CD4-positive, CD25-positive, alpha-beta regulatory T cell (primary cell): Measurements from ENCODE around the gene LAMB1. TPM values are rescaled to one million over a fixed set of nuclear protein-coding genes. Genes with fewer than 3 reads are reported as not detected.
A peak's percentile ranks its signal among the peaks of the same experiment; 100 is the strongest.

Source experiments
- ATAC-seq, 2 donors: fragments of 150-1000 bp; cut with Tn5 transposase; one replicate each; pipeline ENCODE4 v1.10.0; 2021; ENCODE audit warnings: low read depth in 2 of 2, moderate number of reproducible peaks in 2 of 2, moderate library complexity in 1 of 2
- DNase-seq, 3 donors: peaks; one replicate each; pipeline versions ENCODE4 v3.0.0 to v3.0.0-alpha.2; 2012 to 2022; ENCODE audit warnings: mixed read lengths in 1 of 3
- H3K27ac ChIP-seq: one replicate; pipeline ENCODE4 v1.7.0; 2013; ENCODE audit warnings: mild to moderate bottlenecking, low read length; ENCODE audit not compliant: insufficient read depth, poor library complexity, severe bottlenecking
- H3K27me3 ChIP-seq: one replicate; pipeline ENCODE4 v1.7.0; 2013; ENCODE audit warnings: low read length; ENCODE audit not compliant: control insufficient read depth, insufficient read depth
- H3K36me3 ChIP-seq: one replicate; pipeline ENCODE4 v1.7.0; 2013; ENCODE audit warnings: mild to moderate bottlenecking, low read length, moderate library complexity; ENCODE audit not compliant: control insufficient read depth, insufficient read depth
- H3K4me1 ChIP-seq: 2 replicates; pipeline ENCODE4 v1.7.0; 2013; ENCODE audit warnings: mild to moderate bottlenecking, low read length; ENCODE audit not compliant: insufficient read depth, control insufficient read depth, poor library complexity, severe bottlenecking
- H3K4me3 ChIP-seq: one replicate; pipeline ENCODE4 v1.7.0; 2013; ENCODE audit warnings: low read depth, mild to moderate bottlenecking, low read length, moderate library complexity
- H3K9me3 ChIP-seq, 2 experiments: 1 replicate in 1 of 2; 2 replicates in 1 of 2; pipeline ENCODE4 v1.7.0; 2013; ENCODE audit warnings: low read length in 2 of 2, mild to moderate bottlenecking in 1 of 2, moderate library complexity in 1 of 2; ENCODE audit not compliant: control insufficient read depth in 2 of 2
- H3K27ac Mint-ChIP-seq, 3 donors: one replicate each; pipeline ENCODE4 v1.8.0; 2020 to 2022; ENCODE audit warnings: mild to moderate bottlenecking in 3 of 3, mixed read lengths in 3 of 3, moderate library complexity in 2 of 3
- H3K27me3 Mint-ChIP-seq: one replicate; pipeline ENCODE4 v1.8.0; 2022; ENCODE audit warnings: mild to moderate bottlenecking, mixed read lengths
- H3K36me3 Mint-ChIP-seq: one replicate; pipeline ENCODE4 v1.8.0; 2020; ENCODE audit warnings: mixed read lengths
- H3K4me1 Mint-ChIP-seq, 4 donors: one replicate each; pipeline ENCODE4 v1.8.0; 2020 to 2022; ENCODE audit warnings: mixed read lengths in 4 of 4, mild to moderate bottlenecking in 1 of 4
- H3K4me3 Mint-ChIP-seq, 4 donors: one replicate each; pipeline ENCODE4 v1.8.0; 2020 to 2022; ENCODE audit warnings: mild to moderate bottlenecking in 4 of 4, mixed read lengths in 4 of 4, moderate library complexity in 3 of 4
- H3K9me3 Mint-ChIP-seq, 7 donors: one replicate each; pipeline ENCODE4 v1.8.0; 2020 to 2022; ENCODE audit warnings: mixed read lengths in 7 of 7, mild to moderate bottlenecking in 3 of 7, moderate library complexity in 2 of 7
- polyA plus RNA-seq, 4 donors: library from polyadenylated mRNA; unstranded; fragments of 300-500 nt; fragmentation: Illumina TruSeq; gene quantifications; one replicate each; pipeline ENCODE4 v1.2.3, GENCODE V29; 2021
- total RNA-seq: library from RNA; stranded (reverse); gene quantifications from one replicate; pipeline ENCODE4 v1.2.3, GENCODE V29; 2022

LAMB1 gene
- total and polyA plus RNA-seq, 5 donors from 2014 or later: 0.24 to 0.82 (median 0.62) TPM; not detected in 1

- H3K4me3 Mint-ChIP-seq: no peak overlapping the region
These were observed 64.3 kb downstream of the LAMB1 start for GRCh38 chr7:107938456-107939250.

GRCh38 chr7:107937531-107937930 is 65.4 kb downstream of the LAMB1 start:
- Histone ChIP-seq H3K36me3 (peaks cover 6% of the 10 kb centered on the region), H3K27ac (no peak overlapping the region), H3K4me1 (no peaks in the 10 kb centered on the region), H3K9me3 (no peaks in the 10 kb centered on the region), H3K27me3 (no peaks in the 10 kb centered on the region), H3K4me3 (no peak overlapping the region)
- ATAC-seq: no peak
- H3K9me3 Mint-ChIP-seq: no peaks in the 10 kb centered on the region
- H3K36me3 Mint-ChIP-seq: peaks cover 17% of the 10 kb centered on the region
- no peak for DNase-seq
- no peak overlapping the region for H3K27ac Mint-ChIP-seq
- H3K27me3 Mint-ChIP-seq: no peaks in the 10 kb centered on the region
- H3K4me3 Mint-ChIP-seq: no peak overlapping the region
- H3K4me1 Mint-ChIP-seq: peaks cover 0 to 9% (median 3%) of the 10 kb centered on the region in 4 donors

More at GRCh38 chr7:107938456-107939250, 64.3 kb downstream of the LAMB1 start:
- no peak overlapping the region for H3K27ac ChIP-seq
- H3K9me3 ChIP-seq: no peaks in the 10 kb centered on the region
- no peaks in the 10 kb centered on the region for H3K27me3 ChIP-seq
- H3K4me1 ChIP-seq: no peaks in the 10 kb centered on the region
- peaks cover 0 to 2% (median 0%) of the 10 kb centered on the region in 4 donors for H3K4me1 Mint-ChIP-seq
- peaks cover 6% of the 10 kb centered on the region for H3K36me3 ChIP-seq
- no peaks in the 10 kb centered on the region for H3K27me3 Mint-ChIP-seq
- H3K4me3 ChIP-seq: no peak overlapping the region
- H3K9me3 Mint-ChIP-seq: no peaks in the 10 kb centered on the region
- H3K27ac Mint-ChIP-seq: no peak overlapping the region
- peaks cover 14% of the 10 kb centered on the region for H3K36me3 Mint-ChIP-seq
- ATAC-seq (no peak), DNase-seq (no peak)

GRCh38 chr7:107936312-107936711 is 66.6 kb downstream of the LAMB1 start:
- no peaks in the 10 kb centered on the region for H3K9me3 Mint-ChIP-seq
- no peaks in the 10 kb centered on the region for H3K9me3 ChIP-seq
- no peak for ATAC-seq
- no peaks in the 10 kb centered on the region for H3K27me3 ChIP-seq
- no peak overlapping the region for H3K4me3 ChIP-seq
- no peak for DNase-seq
- H3K4me1 ChIP-seq: no peaks in the 10 kb centered on the region
- H3K27ac Mint-ChIP-seq: no peak overlapping the region
- H3K4me1 Mint-ChIP-seq: peaks cover 0 to 9% (median 4%) of the 10 kb centered on the region in 4 donors
- H3K27me3 Mint-ChIP-seq: no peaks in the 10 kb centered on the region
- peaks cover 24% of the 10 kb centered on the region for H3K36me3 Mint-ChIP-seq
- no peak overlapping the region for H3K4me3 Mint-ChIP-seq
- peaks cover 6% of the 10 kb centered on the region for H3K36me3 ChIP-seq
- H3K27ac ChIP-seq: no peak overlapping the region

- H3K4me3 Mint-ChIP-seq: no peak overlapping the region
- H3K27ac ChIP-seq: no peak overlapping the region
- H3K4me3 ChIP-seq: no peak overlapping the region
- no peaks in the 10 kb centered on the region for H3K4me1 ChIP-seq
- no peak overlapping the region for H3K27ac Mint-ChIP-seq
- H3K4me1 Mint-ChIP-seq: peaks cover 0 to 9% (median 4%) of the 10 kb centered on the region in 4 donors
- H3K9me3 ChIP-seq: no peaks in the 10 kb centered on the region
- no peaks in the 10 kb centered on the region for H3K27me3 ChIP-seq
- H3K9me3 Mint-ChIP-seq: no peaks in the 10 kb centered on the region
- H3K27me3 Mint-ChIP-seq: no peaks in the 10 kb centered on the region
- peaks cover 17% of the 10 kb centered on the region for H3K36me3 Mint-ChIP-seq
- DNase-seq: no peak
- no peak for ATAC-seq
- peaks cover 4% of the 10 kb centered on the region for H3K36me3 ChIP-seq
These were observed 67.8 kb downstream of the LAMB1 start for GRCh38 chr7:107934991-107935770.

- H3K36me3 Mint-ChIP-seq: peaks cover 19% of the 10 kb centered on the region
- no peaks in the 10 kb centered on the region for H3K27me3 Mint-ChIP-seq
- H3K9me3 Mint-ChIP-seq: no peaks in the 10 kb centered on the region
- no peaks in the 10 kb centered on the region for H3K36me3 ChIP-seq
- no peak overlapping the region for H3K4me3 ChIP-seq
- H3K9me3 ChIP-seq: no peaks in the 10 kb centered on the region
- no peaks in the 10 kb centered on the region for H3K4me1 ChIP-seq
- no peak overlapping the region for H3K27ac ChIP-seq
- peak overlapping the region in 2 of 3 donors; percentile 39 to 77 for H3K27ac Mint-ChIP-seq
- peaks cover 0 to 9% (median 4%) of the 10 kb centered on the region in 4 donors for H3K4me1 Mint-ChIP-seq
- no peaks in the 10 kb centered on the region for H3K27me3 ChIP-seq
- H3K4me3 Mint-ChIP-seq: no peak overlapping the region
- no peak for ATAC-seq
- no peak for DNase-seq
These were observed 69.5 kb downstream of the LAMB1 start for GRCh38 chr7:107933386-107934013.

DNA sequence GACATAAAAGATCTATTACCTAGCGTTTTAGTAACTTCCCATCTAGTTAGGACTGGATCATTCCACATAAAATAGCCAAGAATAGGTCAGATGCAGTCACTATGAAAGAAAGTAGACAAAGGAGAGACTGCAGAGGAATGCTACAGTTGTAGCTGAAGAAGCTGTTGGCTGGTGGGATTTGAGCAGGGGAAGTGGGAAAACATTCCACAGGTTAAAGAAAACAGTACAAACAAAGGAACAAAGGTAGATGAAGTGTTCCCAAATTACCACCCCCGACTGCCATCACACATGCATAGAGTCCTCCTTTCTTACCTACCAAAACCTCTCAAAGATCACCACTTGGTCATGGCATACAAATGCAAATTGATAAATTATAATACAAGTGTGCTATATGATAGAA is 70.2 kb downstream of the LAMB1 start:
- no peak overlapping the region for H3K27ac ChIP-seq
- DNase-seq: no peak
- H3K9me3 Mint-ChIP-seq: no peaks in the 10 kb centered on the region
- no peaks in the 10 kb centered on the region for H3K36me3 ChIP-seq
- no peak overlapping the region for H3K4me3 Mint-ChIP-seq
- no peaks in the 10 kb centered on the region for H3K27me3 ChIP-seq
- H3K4me1 ChIP-seq: no peaks in the 10 kb centered on the region
- ATAC-seq: no peak
- no peaks in the 10 kb centered on the region for H3K9me3 ChIP-seq
- peaks cover 19% of the 10 kb centered on the region for H3K36me3 Mint-ChIP-seq
- no peaks in the 10 kb centered on the region for H3K27me3 Mint-ChIP-seq
- H3K27ac Mint-ChIP-seq: no peak overlapping the region
- no peak overlapping the region for H3K4me3 ChIP-seq
- peaks cover 0 to 9% (median 4%) of the 10 kb centered on the region in 4 donors for H3K4me1 Mint-ChIP-seq

- no peak for DNase-seq
- Histone ChIP-seq H3K9me3 (no peaks in the 10 kb centered on the region), H3K27ac (no peak overlapping the region), H3K4me3 (no peak overlapping the region), H3K4me1 (no peaks in the 10 kb centered on the region), H3K36me3 (peaks cover 5% of the 10 kb centered on the region), H3K27me3 (no peaks in the 10 kb centered on the region)
- Mint-ChIP-seq H3K36me3 (peaks cover 26% of the 10 kb centered on the region), H3K4me1 (peaks cover 0 to 11% (median 7%) of the 10 kb centered on the region in 4 donors), H3K27me3 (no peaks in the 10 kb centered on the region), H3K9me3 (no peaks in the 10 kb centered on the region), H3K27ac (peak overlapping the region in 1 of 3 donors; percentile 23), H3K4me3 (no peak overlapping the region)
- ATAC-seq: no peak
These were observed 71.0 kb downstream of the LAMB1 start for GRCh38 chr7:107931740-107932515.
